SK-N-SH treated with all-trans-retinoic acid at 6 μM for 48 hours (cell line): ENCODE measurements around the gene MACROD1.

Experiments
- ARNTL ChIP-seq: fragments of 450-650 bp; formaldehyde crosslinking; IDR thresholded peaks from 2 replicates; pipeline ENCODE4 v1.5.0; 2020; ENCODE audit warnings: low read depth, mild to moderate bottlenecking, moderate library complexity, borderline replicate concordance
- BACH2 ChIP-seq: fragments of 250-450 bp; sonication (Bioruptor Pico); IDR thresholded peaks from 2 replicates; pipeline ENCODE4 v1.9.0; 2021; ENCODE audit warnings: mild to moderate bottlenecking, borderline replicate concordance
- CREB5 ChIP-seq: fragments of 250-450 bp; sonication (Bioruptor Pico); IDR thresholded peaks from 2 replicates; pipeline ENCODE4 v1.5.1; 2020; ENCODE audit warnings: low read depth, mild to moderate bottlenecking, moderate library complexity
- OSR1 ChIP-seq: fragments of 250-450 bp; sonication (Bioruptor Pico); IDR thresholded peaks from 2 replicates; pipeline ENCODE4 v1.8.0; 2022; ENCODE audit warnings: moderate library complexity, mild to moderate bottlenecking, inconsistent platforms
- PATZ1 ChIP-seq: fragments of 250-450 bp; sonication (Bioruptor Pico); IDR thresholded peaks from 2 replicates; pipeline ENCODE4 v1.8.0; 2020; ENCODE audit warnings: mild to moderate bottlenecking, moderate library complexity, borderline replicate concordance
- POU6F1 ChIP-seq: fragments of 250-450 bp; sonication (Bioruptor Pico); IDR thresholded peaks from 2 replicates; pipeline ENCODE4 v1.8.0; 2021; ENCODE audit warnings: low read depth, mild to moderate bottlenecking, moderate library complexity, borderline replicate concordance
- RARB ChIP-seq: fragments of 250-450 bp; sonication (Bioruptor Pico); IDR thresholded peaks from 2 replicates; pipeline ENCODE4 v1.8.0; 2021; ENCODE audit warnings: mild to moderate bottlenecking, moderate library complexity
- SNAI2 ChIP-seq: fragments of 250-450 bp; sonication (Bioruptor Pico); IDR thresholded peaks from 2 replicates; pipeline ENCODE4 v1.5.0; 2020; ENCODE audit warnings: mild to moderate bottlenecking, moderate library complexity
- TCF4 ChIP-seq: fragments of 250-450 bp; sonication (Bioruptor Pico); IDR thresholded peaks from 2 replicates; pipeline ENCODE4 v1.8.0; 2021; ENCODE audit warnings: mild to moderate bottlenecking, moderate library complexity, borderline replicate concordance
- TOX ChIP-seq: fragments of 250-450 bp; sonication (Bioruptor Pico); IDR thresholded peaks from 2 replicates; pipeline ENCODE4 v1.8.0; 2021; ENCODE audit warnings: mild to moderate bottlenecking, moderate library complexity, borderline replicate concordance
- ZC3H10 ChIP-seq: fragments of 250-450 bp; sonication (Bioruptor Pico); IDR thresholded peaks from 2 replicates; pipeline ENCODE4 v1.5.1; 2021; ENCODE audit warnings: mild to moderate bottlenecking, moderate library complexity
- ZFP3 ChIP-seq: fragments of 250-450 bp; sonication (Bioruptor Pico); IDR thresholded peaks from 2 replicates; pipeline ENCODE4 v1.5.0; 2020; ENCODE audit warnings: mild to moderate bottlenecking, moderate library complexity
- ZFP30 ChIP-seq: fragments of 450-650 bp; formaldehyde crosslinking; IDR thresholded peaks from 2 replicates; pipeline ENCODE4 v1.5.0; 2022; ENCODE audit warnings: mild to moderate bottlenecking, moderate library complexity
- ZNF565 ChIP-seq: fragments of 450-650 bp; formaldehyde crosslinking; conservative IDR thresholded peaks from 2 replicates; pipeline ENCODE4 v1.5.0; 2020; ENCODE audit warnings: low read depth, mild to moderate bottlenecking, moderate library complexity

- no peak for TF ChIP-seq TOX
- no peak for TF ChIP-seq POU6F1 (CRISPR knock-in tag)
- no peak for TF ChIP-seq CREB5 (CRISPR knock-in tag)
- no peak for TF ChIP-seq ZFP30
- TF ChIP-seq ZNF565: no peak
- no peak for TF ChIP-seq SNAI2
- TF ChIP-seq PATZ1: no peak
- no peak for TF ChIP-seq RARB (CRISPR knock-in tag)
- TF ChIP-seq ZFP3 (CRISPR knock-in tag): no peak
- no peak for TF ChIP-seq ARNTL
- TF ChIP-seq TCF4 (CRISPR knock-in tag): no peak
- no peak for TF ChIP-seq ZC3H10 (CRISPR knock-in tag)
- TF ChIP-seq BACH2 (CRISPR knock-in tag): no peak
- TF ChIP-seq OSR1 (CRISPR knock-in tag): no peak
Observed at GRCh38 chr11:64018310-64018709, 147.6 kb downstream of the MACROD1 start.
